DOHH2 (cell line): Measurements from ENCODE around the gene PTPN22.
A peak's percentile ranks its signal among the peaks of the same experiment; 100 is the strongest.

ENCODE experiments used
- H3F3A ChIP-seq: fragments of 200-600 bp; sonication (generic), shearing (Covaris generic); 2 replicates; pipeline ENCODE4 v1.6.0; 2016; ENCODE audit warnings: antibody characterized with exemption, mild to moderate bottlenecking; ENCODE audit not compliant: control insufficient read depth, insufficient read depth
- H3K27ac ChIP-seq: fragments of 200-600 bp; sonication (generic); 2 replicates; pipeline ENCODE4 v1.5.1; 2014; ENCODE audit warnings: low read depth, mild to moderate bottlenecking, low read length, moderate library complexity
- H3K27me3 ChIP-seq: fragments of 200-600 bp; sonication (generic); 2 replicates; pipeline ENCODE4 v1.6.1; 2014; ENCODE audit warnings: mild to moderate bottlenecking, low read length, mixed read lengths; ENCODE audit not compliant: control insufficient read depth
- H3K36me3 ChIP-seq: fragments of 200-600 bp; sonication (generic); 2 replicates; pipeline ENCODE4 v1.6.1; 2014; ENCODE audit warnings: mild to moderate bottlenecking, low read length, moderate library complexity, mixed read lengths; ENCODE audit not compliant: control insufficient read depth
- H3K4me1 ChIP-seq: fragments of 200-600 bp; sonication (generic); 2 replicates; pipeline ENCODE4 v1.6.1; 2014; ENCODE audit warnings: mild to moderate bottlenecking, low read length, mixed read lengths; ENCODE audit not compliant: control insufficient read depth
- H3K4me2 ChIP-seq: fragments of 200-600 bp; sonication (generic); 2 replicates; pipeline ENCODE4 v1.6.0; 2014; ENCODE audit warnings: mild to moderate bottlenecking, low read length, moderate library complexity
- H3K4me3 ChIP-seq: fragments of 200-600 bp; sonication (generic); 2 replicates; pipeline ENCODE4 v1.5.1; 2014; ENCODE audit warnings: mild to moderate bottlenecking, low read length, mixed read lengths
- H3K79me2 ChIP-seq: fragments of 200-600 bp; sonication (generic); 2 replicates; pipeline ENCODE4 v1.6.1; 2014; ENCODE audit warnings: mild to moderate bottlenecking, low read length, mixed read lengths; ENCODE audit not compliant: control insufficient read depth
- H3K9me2 ChIP-seq: fragments of 200-600 bp; sonication (generic); replicated peaks from 2 replicates; pipeline ENCODE4 v1.6.1; 2014; ENCODE audit warnings: mild to moderate bottlenecking, low read length, mixed read lengths; ENCODE audit not compliant: control insufficient read depth
- H3K9me3 ChIP-seq: fragments of 200-600 bp; sonication (generic); 2 replicates; pipeline ENCODE4 v1.6.1; 2014; ENCODE audit warnings: antibody characterized with exemption, low read length, mixed read lengths; ENCODE audit not compliant: control insufficient read depth, insufficient read depth
- H4K20me1 ChIP-seq: fragments of 200-600 bp; sonication (generic); 2 replicates; pipeline ENCODE4 v1.6.0; 2014; ENCODE audit warnings: low read depth, mild to moderate bottlenecking, antibody characterized with exemption, low read length, moderate library complexity; ENCODE audit not compliant: control insufficient read depth, insufficient read depth
- CTCF ChIP-seq: fragments of 200-600 bp; sonication (generic); IDR thresholded peaks from one replicate; pipeline ENCODE4 v1.5.1; 2014; ENCODE audit warnings: antibody characterized with exemption, mild to moderate bottlenecking, low read depth, low read length; ENCODE audit not compliant: poor library complexity, severe bottlenecking
- EZH2phosphoT487 ChIP-seq: fragments of 200-600 bp; sonication (generic); IDR thresholded peaks from 2 replicates; pipeline ENCODE4 v1.6.1; 2017; ENCODE audit warnings: borderline replicate concordance, mild to moderate bottlenecking, antibody characterized with exemption, low read length, moderate library complexity, mixed read lengths

PTPN22 gene

DNA sequence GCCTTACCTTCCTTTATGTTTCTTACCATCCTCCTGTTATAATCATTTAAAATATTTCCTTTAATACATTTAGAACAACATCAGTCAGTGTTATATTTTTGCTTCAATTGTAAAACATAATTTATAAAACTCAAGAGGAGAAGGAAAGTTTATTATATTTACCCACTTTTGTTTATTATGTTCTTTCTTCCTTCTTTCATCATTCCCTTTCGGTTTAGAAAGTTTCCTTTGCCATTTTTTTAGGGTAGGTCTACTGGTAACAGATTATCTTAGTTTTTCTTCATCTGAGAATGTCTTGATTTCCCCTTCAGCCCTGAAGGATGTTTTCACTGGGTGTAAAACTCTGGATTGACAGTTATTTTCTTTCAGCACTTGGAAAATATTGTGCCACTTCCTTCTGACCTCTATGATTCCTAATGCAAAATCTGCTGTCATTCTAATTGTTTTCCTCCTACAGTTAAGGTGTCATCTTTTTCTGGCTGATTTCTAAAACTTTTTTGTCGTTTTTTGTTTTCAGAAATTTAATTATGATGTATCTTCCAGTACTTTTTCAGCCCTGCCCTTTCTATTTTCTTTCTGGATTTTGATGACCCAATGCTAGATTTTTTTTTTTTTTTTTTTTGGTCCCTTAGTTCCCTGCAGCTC is 25.0 kb downstream of the PTPN22 start:
- H3K9me2 ChIP-seq, result no peaks in the 10 kb centered on the region
- H3K27me3 ChIP-seq, result no peaks in the 10 kb centered on the region
- H3K4me2 ChIP-seq, result no peak overlapping the region
- H3F3A ChIP-seq, result peaks cover 7% of the 10 kb centered on the region; the same call in 1 of the 2 replicates
- H3K4me3 ChIP-seq, result no peak overlapping the region
- H3K4me1 ChIP-seq, result peaks cover 9% of the 10 kb centered on the region
- no peak overlapping the region for H3K27ac ChIP-seq
- no peaks in the 10 kb centered on the region for H3K9me3 ChIP-seq
- no peaks in the 10 kb centered on the region for H4K20me1 ChIP-seq
- H3K79me2 ChIP-seq, result no peaks in the 10 kb centered on the region
- TF ChIP-seq EZH2phosphoT487, result no peak
- TF ChIP-seq CTCF, result no peak
- H3K36me3 ChIP-seq, result peaks cover 51% of the 10 kb centered on the region

DNA sequence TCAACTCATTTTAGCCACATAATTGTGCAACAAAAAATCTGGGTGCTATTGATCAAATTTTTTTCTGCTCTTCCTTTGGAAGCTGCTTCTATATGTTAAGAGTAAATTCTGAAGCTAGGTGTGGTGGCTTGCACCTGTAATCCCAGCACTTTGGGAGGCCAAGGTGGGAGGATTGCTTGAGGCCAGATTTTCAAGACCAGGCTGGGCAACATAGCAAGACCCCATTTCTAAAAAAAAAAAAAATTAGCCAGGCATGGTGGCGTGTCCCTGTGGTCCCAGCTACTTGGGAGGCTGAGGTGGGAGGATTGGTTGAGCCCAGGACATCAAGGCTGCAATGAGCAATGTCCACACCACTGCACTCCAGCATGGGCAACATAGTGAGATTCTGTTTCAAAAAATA is 35.0 kb downstream of the PTPN22 start:
- Histone ChIP-seq H3K36me3 (peaks cover 52% of the 10 kb centered on the region), H4K20me1 (no peaks in the 10 kb centered on the region), H3K9me2 (no peaks in the 10 kb centered on the region), H3K4me3 (no peak overlapping the region), H3K27ac (no peak overlapping the region), H3K4me1 (peaks cover 5% of the 10 kb centered on the region), H3F3A (peaks cover 4% of the 10 kb centered on the region), H3K4me2 (no peak overlapping the region), H3K27me3 (no peaks in the 10 kb centered on the region), H3K9me3 (no peaks in the 10 kb centered on the region), H3K79me2 (no peaks in the 10 kb centered on the region)
- no peak for TF ChIP-seq EZH2phosphoT487
- no peak for TF ChIP-seq CTCF

DNA sequence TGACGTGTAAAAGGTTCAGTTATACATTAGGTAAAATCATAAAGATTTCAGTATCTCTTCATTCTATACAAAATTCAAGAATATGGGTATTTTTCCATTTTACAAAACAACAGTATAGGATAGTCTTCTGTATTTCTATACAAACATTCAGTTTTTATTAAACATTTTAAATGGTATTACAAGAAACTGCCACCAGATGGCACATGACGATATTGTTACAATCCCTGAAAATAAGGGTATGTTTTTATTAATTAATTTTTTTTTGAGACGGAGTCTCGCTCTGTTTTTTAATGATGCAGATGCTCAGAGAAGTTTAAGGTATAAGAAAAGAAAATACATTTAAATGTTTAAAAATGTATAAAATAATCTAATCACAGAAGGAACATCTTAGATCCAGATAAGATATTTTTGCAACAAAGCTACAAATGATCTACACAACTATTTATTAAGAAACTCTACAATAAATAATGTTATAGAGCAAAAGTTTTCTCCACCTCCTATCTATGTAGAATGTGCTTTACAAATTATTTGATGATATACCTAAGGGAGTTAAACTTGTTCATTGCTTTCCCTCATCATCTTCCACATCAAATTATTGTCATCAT is 35.7 kb downstream of the PTPN22 start:
- no peak overlapping the region for H3K4me2 ChIP-seq
- H3K27ac ChIP-seq, result no peak overlapping the region
- H3K4me1 ChIP-seq, result peaks cover 5% of the 10 kb centered on the region
- H4K20me1 ChIP-seq, result no peaks in the 10 kb centered on the region
- no peaks in the 10 kb centered on the region for H3K9me3 ChIP-seq
- H3K27me3 ChIP-seq, result no peaks in the 10 kb centered on the region
- H3K9me2 ChIP-seq, result no peaks in the 10 kb centered on the region
- peaks cover 50% of the 10 kb centered on the region for H3K36me3 ChIP-seq
- TF ChIP-seq EZH2phosphoT487, result no peak
- peak; percentile 42 for TF ChIP-seq CTCF
- peaks cover 4% of the 10 kb centered on the region for H3F3A ChIP-seq
- H3K79me2 ChIP-seq, result no peaks in the 10 kb centered on the region
- H3K4me3 ChIP-seq, result no peak overlapping the region
